Measurements from ENCODE around the gene PXYLP1.
"Not testable (repeated sequence)": the region's sequence is repeated elsewhere in the genome, so short reads cannot be mapped to it uniquely, and the experiment has no call there.

The PXYLP1 gene

DNA sequence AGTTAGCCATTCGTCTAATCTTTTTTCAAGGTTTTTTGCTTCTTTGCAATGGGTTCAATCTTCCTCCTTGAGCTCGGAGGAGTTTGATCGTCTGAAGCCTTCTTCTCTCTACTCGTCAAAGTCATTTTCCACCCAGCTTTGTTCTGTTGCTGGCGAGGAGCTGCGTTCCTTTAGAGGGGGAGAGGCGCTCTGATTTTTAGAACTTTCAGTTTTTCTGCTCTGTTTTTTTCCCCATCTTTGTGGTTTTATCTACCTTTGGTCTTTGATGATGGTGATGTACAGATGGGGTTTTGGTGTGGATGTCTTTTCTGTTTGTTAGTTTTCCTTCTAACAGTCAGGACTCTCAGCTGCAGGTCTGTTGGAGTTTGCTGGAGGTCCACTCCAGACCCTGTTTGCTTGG lies 68.8 kb downstream of the PXYLP1 start:
- not testable (repeated sequence) for H3K27me3 Mint-ChIP-seq (ENCODE audit: low read depth); H3K9me3 Mint-ChIP-seq; H3K4me3 Mint-ChIP-seq; H3K36me3 Mint-ChIP-seq (ENCODE audit: low read depth); H3K27ac Mint-ChIP-seq
- peaks cover 10% of the 10 kb centered on the region for H3K4me1 Mint-ChIP-seq (ENCODE audit: low read depth)

DNA sequence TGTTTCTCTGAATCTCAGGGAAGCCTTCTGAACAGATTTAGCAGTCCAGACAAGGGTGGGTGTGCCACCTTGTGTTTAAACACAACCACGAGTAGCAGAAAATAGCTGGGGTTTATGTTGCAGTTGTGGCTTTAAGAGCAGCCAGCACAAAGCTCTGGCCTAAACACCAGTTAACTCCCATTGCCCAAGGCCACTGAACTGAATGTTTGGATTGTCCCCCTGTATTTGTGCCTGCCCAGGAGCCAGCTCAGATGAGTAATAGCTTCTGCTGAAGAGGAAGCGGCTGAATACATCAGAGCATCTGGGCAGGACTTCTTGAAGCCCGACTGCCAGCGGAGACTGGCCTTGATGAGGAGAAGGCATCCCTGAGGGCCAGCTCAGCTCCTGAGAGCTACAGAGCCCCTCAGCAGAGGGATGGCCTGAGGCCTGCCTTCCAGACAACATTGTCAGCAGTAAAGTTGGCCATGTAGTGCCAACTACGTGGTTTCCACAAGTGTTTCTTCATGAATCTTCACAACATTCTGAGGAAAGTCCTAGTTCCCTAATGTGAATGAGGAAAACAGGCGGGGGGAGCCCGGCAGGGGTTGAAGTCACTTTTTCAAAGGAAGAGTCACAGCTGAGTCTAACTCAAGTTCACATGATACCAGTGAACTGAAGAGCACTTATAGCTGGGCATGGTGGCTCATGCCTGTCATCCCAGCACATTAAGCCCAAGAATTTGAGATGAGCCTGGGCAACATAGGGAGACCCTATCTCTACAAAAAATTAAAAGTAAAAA lies 70.9 kb downstream of the PXYLP1 start:
- Mint-ChIP-seq H3K4me3 (no peak overlapping the region), H3K27ac (no peak overlapping the region), H3K27me3 (ENCODE audit: low read depth) (no peaks in the 10 kb centered on the region), H3K36me3 (ENCODE audit: low read depth) (peaks cover 3% of the 10 kb centered on the region), H3K9me3 (peaks cover 4% of the 10 kb centered on the region), H3K4me1 (ENCODE audit: low read depth) (peaks cover 22% of the 10 kb centered on the region)

GRCh38 chr3:141303481-141304223 lies 72.0 kb downstream of the PXYLP1 start:
- H3K36me3 Mint-ChIP-seq (ENCODE audit: low read depth) = peaks cover 3% of the 10 kb centered on the region
- no peaks in the 10 kb centered on the region for H3K27me3 Mint-ChIP-seq (ENCODE audit: low read depth)
- no peaks in the 10 kb centered on the region for H3K9me3 Mint-ChIP-seq
- H3K27ac Mint-ChIP-seq = no peak overlapping the region
- peaks cover 31% of the 10 kb centered on the region for H3K4me1 Mint-ChIP-seq (ENCODE audit: low read depth)
- no peak overlapping the region for H3K4me3 Mint-ChIP-seq

- peaks cover 34% of the 10 kb centered on the region for H3K4me1 Mint-ChIP-seq (ENCODE audit: low read depth)
- H3K27ac Mint-ChIP-seq = no peak overlapping the region
- no peaks in the 10 kb centered on the region for H3K36me3 Mint-ChIP-seq (ENCODE audit: low read depth)
- H3K27me3 Mint-ChIP-seq (ENCODE audit: low read depth) = no peaks in the 10 kb centered on the region
- no peak overlapping the region for H3K4me3 Mint-ChIP-seq
- no peaks in the 10 kb centered on the region for H3K9me3 Mint-ChIP-seq
Observed at GRCh38 chr3:141305436-141305835, 73.8 kb downstream of the PXYLP1 start.

DNA sequence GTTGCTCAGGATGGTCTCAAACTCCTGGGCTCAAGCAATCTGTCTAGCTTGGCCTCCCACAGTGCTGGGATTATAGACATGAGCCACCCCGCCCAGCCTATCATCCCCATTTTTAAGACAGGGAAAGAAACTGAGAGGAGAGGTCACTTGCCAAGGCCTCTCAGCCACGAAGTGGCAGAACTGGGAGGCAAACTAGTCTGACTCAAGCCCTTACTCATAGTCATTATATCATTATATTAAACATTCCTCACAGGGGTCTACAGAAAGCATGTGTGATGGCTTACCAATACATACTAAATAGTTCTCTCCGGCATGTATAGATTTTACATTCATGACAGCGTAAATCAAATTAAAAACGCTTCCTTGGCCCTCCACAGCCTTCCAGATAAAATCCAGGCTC lies 74.7 kb downstream of the PXYLP1 start:
- H3K4me1 Mint-ChIP-seq (ENCODE audit: low read depth) = peaks cover 41% of the 10 kb centered on the region
- H3K36me3 Mint-ChIP-seq (ENCODE audit: low read depth) = no peaks in the 10 kb centered on the region
- H3K27ac Mint-ChIP-seq = no peak overlapping the region
- no peaks in the 10 kb centered on the region for H3K27me3 Mint-ChIP-seq (ENCODE audit: low read depth)
- no peaks in the 10 kb centered on the region for H3K9me3 Mint-ChIP-seq
- no peak overlapping the region for H3K4me3 Mint-ChIP-seq

DNA sequence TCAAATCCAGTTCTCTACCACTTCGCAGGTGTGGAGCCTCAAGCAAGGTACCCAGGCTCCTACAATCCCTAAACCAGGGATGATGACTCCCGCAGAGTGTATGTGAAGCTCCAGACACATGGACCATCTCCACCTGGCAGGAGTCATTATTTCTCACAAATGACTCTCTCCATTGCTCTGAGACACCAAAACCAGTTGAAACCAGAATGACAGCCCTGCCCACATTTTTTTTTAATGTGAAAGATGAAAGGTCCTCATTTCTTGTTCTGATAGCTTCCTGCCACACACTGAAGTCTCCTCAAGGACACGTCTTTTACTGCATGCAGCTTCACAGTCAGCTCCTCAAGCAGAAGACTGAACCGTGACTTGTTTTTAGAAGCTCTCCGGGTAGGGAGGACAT lies 75.3 kb downstream of the PXYLP1 start:
- Mint-ChIP-seq H3K4me3 (peak overlapping the region; percentile 20), H3K27ac (peak overlapping the region; percentile 62), H3K4me1 (ENCODE audit: low read depth) (peaks cover 43% of the 10 kb centered on the region), H3K9me3 (no peaks in the 10 kb centered on the region), H3K36me3 (ENCODE audit: low read depth) (peaks cover 1% of the 10 kb centered on the region), H3K27me3 (ENCODE audit: low read depth) (no peaks in the 10 kb centered on the region)

- Mint-ChIP-seq H3K27ac (peak overlapping the region; percentile 62), H3K27me3 (ENCODE audit: low read depth) (no peaks in the 10 kb centered on the region), H3K36me3 (ENCODE audit: low read depth) (peaks cover 1% of the 10 kb centered on the region), H3K4me3 (peak overlapping the region; percentile 20), H3K4me1 (ENCODE audit: low read depth) (peaks cover 49% of the 10 kb centered on the region), H3K9me3 (no peaks in the 10 kb centered on the region)
Observed at GRCh38 chr3:141307351-141308059, 75.9 kb downstream of the PXYLP1 start.

- Mint-ChIP-seq H3K9me3 (no peaks in the 10 kb centered on the region), H3K4me1 (ENCODE audit: low read depth) (peaks cover 52% of the 10 kb centered on the region), H3K4me3 (no peak overlapping the region), H3K27ac (no peak overlapping the region), H3K27me3 (ENCODE audit: low read depth) (no peaks in the 10 kb centered on the region), H3K36me3 (ENCODE audit: low read depth) (peaks cover 1% of the 10 kb centered on the region)
Observed at GRCh38 chr3:141308588-141309218, 77.1 kb downstream of the PXYLP1 start.

GRCh38 chr3:141311170-141311495 lies 79.5 kb downstream of the PXYLP1 start:
- Mint-ChIP-seq H3K36me3 (ENCODE audit: low read depth) (peaks cover 1% of the 10 kb centered on the region), H3K4me1 (ENCODE audit: low read depth) (peaks cover 52% of the 10 kb centered on the region), H3K4me3 (peak overlapping the region; percentile 98), H3K27me3 (ENCODE audit: low read depth) (no peaks in the 10 kb centered on the region), H3K9me3 (no peaks in the 10 kb centered on the region), H3K27ac (peak overlapping the region; percentile 98)

- Mint-ChIP-seq H3K36me3 (ENCODE audit: low read depth) (peaks cover 1% of the 10 kb centered on the region), H3K27me3 (ENCODE audit: low read depth) (no peaks in the 10 kb centered on the region), H3K9me3 (no peaks in the 10 kb centered on the region), H3K4me3 (peak overlapping the region; percentile 98), H3K27ac (peak overlapping the region; percentile 98), H3K4me1 (ENCODE audit: low read depth) (peaks cover 49% of the 10 kb centered on the region)
Observed at GRCh38 chr3:141311496-141312353, 80.1 kb downstream of the PXYLP1 start.

DNA sequence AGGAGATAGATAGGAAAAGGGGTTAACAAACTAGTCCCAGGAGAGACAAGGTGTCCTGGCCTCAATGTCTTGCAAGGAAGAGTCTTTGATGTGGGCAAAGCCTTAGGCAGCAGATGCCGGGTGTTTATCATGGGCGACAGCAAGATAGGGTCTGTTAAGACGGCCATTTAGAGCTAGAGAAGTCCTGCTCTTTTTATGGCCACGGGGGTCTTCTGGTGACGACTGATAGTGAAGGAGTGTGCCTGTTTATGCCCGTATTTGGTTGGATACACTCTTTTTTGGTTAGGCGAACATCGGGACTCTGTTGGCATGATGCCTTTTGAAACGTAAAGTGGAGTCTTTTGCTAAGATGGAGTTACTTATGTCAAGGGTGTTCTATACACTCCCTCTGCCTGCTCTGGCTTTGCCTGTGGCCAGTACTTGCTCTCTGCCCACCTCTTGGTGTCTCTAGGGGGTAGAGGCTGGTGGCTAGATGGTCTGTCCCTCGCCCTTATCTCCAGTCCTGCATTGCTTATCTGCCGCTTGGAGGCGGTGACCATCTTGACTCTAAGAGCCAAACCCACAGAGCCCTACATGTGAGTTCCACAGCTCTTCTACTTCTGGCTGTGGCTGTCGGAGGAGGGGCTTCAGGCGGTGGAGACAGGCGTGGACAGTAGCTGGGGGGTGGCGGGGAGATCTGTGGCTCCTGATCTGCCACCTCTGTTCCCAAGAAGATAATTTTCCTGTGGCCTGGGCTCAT lies 80.9 kb downstream of the PXYLP1 start:
- peaks cover 1% of the 10 kb centered on the region for H3K36me3 Mint-ChIP-seq (ENCODE audit: low read depth)
- peaks cover 41% of the 10 kb centered on the region for H3K4me1 Mint-ChIP-seq (ENCODE audit: low read depth)
- peak overlapping the region; percentile 98 for H3K27ac Mint-ChIP-seq
- H3K27me3 Mint-ChIP-seq (ENCODE audit: low read depth) = no peaks in the 10 kb centered on the region
- H3K9me3 Mint-ChIP-seq = no peaks in the 10 kb centered on the region
- peak overlapping the region; percentile 98 for H3K4me3 Mint-ChIP-seq

GRCh38 chr3:141313093-141313683 lies 81.6 kb downstream of the PXYLP1 start:
- Mint-ChIP-seq H3K36me3 (ENCODE audit: low read depth) (peaks cover 1% of the 10 kb centered on the region), H3K4me1 (ENCODE audit: low read depth) (peaks cover 34% of the 10 kb centered on the region), H3K9me3 (no peaks in the 10 kb centered on the region), H3K27ac (peak overlapping the region; percentile 45), H3K27me3 (ENCODE audit: low read depth) (no peaks in the 10 kb centered on the region), H3K4me3 (peak overlapping the region; percentile 29)

- H3K27ac Mint-ChIP-seq; H3K9me3 Mint-ChIP-seq; H3K27me3 Mint-ChIP-seq (ENCODE audit: low read depth); H3K36me3 Mint-ChIP-seq (ENCODE audit: low read depth); H3K4me3 Mint-ChIP-seq: not testable (repeated sequence)
- H3K4me1 Mint-ChIP-seq (ENCODE audit: low read depth) = peaks cover 27% of the 10 kb centered on the region
Observed at GRCh38 chr3:141314415-141314814, 82.8 kb downstream of the PXYLP1 start.
